Esophagus mucosa (tissue), 1 donor: ENCODE results near the gene RNF41. TPM values are rescaled to one million over a fixed set of nuclear protein-coding genes. Genes with fewer than 3 reads are reported as not detected.
"Not testable (repeated sequence)": the region's sequence is repeated elsewhere in the genome, so short reads cannot be mapped to it uniquely, and the experiment has no call there.

Experiments
- ATAC-seq: fragments of 200-7000 bp; cut with Tn5 transposase; one replicate; pipeline ENCODE4 v1.9.1; 2020
- total RNA-seq: library from RNA; stranded (reverse); gene quantifications from one replicate; pipeline ENCODE4 v1.2.4, GENCODE V29; 2023
- donor health status: DM: yes; HTN: yes; CAD: no.

The RNF41 gene
- 26.9 TPM for total RNA-seq

GRCh38 chr12:56221757-56222530 lies at the start of gene RNF41:
RNF41 (minus strand) TSS chr12:56221922; CDS start chr12:56214047, 7,875 bp downstream.
- peak; percentile 92 for ATAC-seq

- peak; percentile 17 for ATAC-seq
Observed at GRCh38 chr12:56271031-56271430, 49.3 kb upstream of the RNF41 start.

GRCh38 chr12:56267443-56268071 lies 45.8 kb upstream of the RNF41 start:
- peak; percentile 9 for ATAC-seq

- ATAC-seq = peak; percentile 89
Observed at GRCh38 chr12:56266693-56267442, 45.1 kb upstream of the RNF41 start, which contains the start of gene COQ10A. COQ10A (plus strand) TSS chr12:56266942; CDS start chr12:56267119, 177 bp downstream.

GRCh38 chr12:56266068-56266692 lies 44.5 kb upstream of the RNF41 start:
- ATAC-seq = not testable (repeated sequence)

- ATAC-seq = not testable (repeated sequence)
Observed at GRCh38 chr12:56262955-56263354, 41.2 kb upstream of the RNF41 start.

GRCh38 chr12:56261503-56262232 lies 39.9 kb upstream of the RNF41 start:
- peak; percentile 67 for ATAC-seq

GRCh38 chr12:56260921-56261320 lies 39.2 kb upstream of the RNF41 start:
- ATAC-seq = no peak

GRCh38 chr12:56260380-56260779 lies 38.7 kb upstream of the RNF41 start:
- no peak for ATAC-seq

GRCh38 chr12:56258820-56259183 lies 37.1 kb upstream of the RNF41 start:
- no peak for ATAC-seq

- peak; percentile 89 for ATAC-seq
Observed at GRCh38 chr12:56258068-56258819, 36.5 kb upstream of the RNF41 start, which contains the start of gene ANKRD52. ANKRD52 (minus strand) TSS chr12:56258384; CDS start chr12:56258269, 115 bp downstream.

- peak; percentile 6 for ATAC-seq
Observed at GRCh38 chr12:56257491-56258067, 35.9 kb upstream of the RNF41 start.

GRCh38 chr12:56257071-56257470 lies 35.3 kb upstream of the RNF41 start:
- no peak for ATAC-seq

- ATAC-seq = no peak
Observed at GRCh38 chr12:56256326-56256960, 34.7 kb upstream of the RNF41 start.

GRCh38 chr12:56255671-56256070 lies 33.9 kb upstream of the RNF41 start:
- ATAC-seq = no peak

- no peak for ATAC-seq
Observed at GRCh38 chr12:56253091-56253490, 31.4 kb upstream of the RNF41 start.

- no peak for ATAC-seq
Observed at GRCh38 chr12:56252649-56253048, 30.9 kb upstream of the RNF41 start.

- no peak for ATAC-seq
Observed at GRCh38 chr12:56248711-56249110, 27.0 kb upstream of the RNF41 start.

- no peak for ATAC-seq
Observed at GRCh38 chr12:56247923-56248322, 26.2 kb upstream of the RNF41 start.

- no peak for ATAC-seq
Observed at GRCh38 chr12:56244494-56244893, 22.8 kb upstream of the RNF41 start.
